K562 (cell line): Measurements from ENCODE around the gene PACRG. TPM values are rescaled to one million over a fixed set of nuclear protein-coding genes. Genes with fewer than 3 reads are reported as not detected.

Experiments
- ATAC-seq: fragments of 200-7000 bp; cut with Tn5 transposase; 3 replicates; pipeline ENCODE4 v1.9.1; 2020; ENCODE audit warnings: moderate library complexity
- BruUV-seq: library from RNA; stranded (reverse); fragments of 400-500 nt; replicated peaks from 2 replicates; lab custom pipeline; 2021; lab: Mats Ljungman, UMichigan
- CTCF ChIA-PET: fragments of 300-600 bp; formaldehyde crosslinking; extraction: SDS; loops from one replicate; lab custom pipeline; 2021; ENCODE audit warnings: low intra/inter-chr PET ratio; lab: Yijun Ruan, JAX
- POLR2A ChIA-PET: fragments of 300-600, 350-650 bp; sonication (Branson Sonifier 250); formaldehyde crosslinking; extraction: SDS; loops from one replicate; lab custom pipeline; 2021; ENCODE audit warnings: antibody characterized with exemption, inconsistent platforms; lab: Yijun Ruan, JAX
- DNase-seq, 4 experiments: peaks; one replicate each; pipeline versions ENCODE4 v3.0.0 to v3.0.0-alpha.2; 2011 to 2018; ENCODE audit warnings: low spot score in 3 of 4, mixed read lengths in 3 of 4; ENCODE audit errors: extremely low read depth in 1 of 4
- FAIRE-seq: peaks from 2 replicates; lab custom pipeline; 2011; peaks lifted over from hg19 to GRCh38; lab: Jason Lieb, UNC
- H2AFZ ChIP-seq: 2 replicates; pipeline ENCODE4 v1.6.0; 2011; ENCODE audit warnings: low read depth, low read length, control low read depth, inconsistent platforms
- H3K27ac ChIP-seq: fragments of 200-600 bp; 3 replicates; pipeline ENCODE4 v1.8.0; 2011; ENCODE audit warnings: low read depth, mild to moderate bottlenecking, control low read depth, inconsistent platforms, low read length, moderate library complexity, mixed read lengths; ENCODE audit errors: extremely low read depth
- H3K27me3 ChIP-seq, 2 experiments: fragments of 300-600 bp in 1 of 2; 2 replicates in 1 of 2; 3 replicates in 1 of 2; pipeline versions ENCODE4 v1.6.0 to v1.8.0; 2011; ENCODE audit warnings: inconsistent platforms in 2 of 2, low read length in 2 of 2, mild to moderate bottlenecking in 1 of 2, mixed read lengths in 1 of 2, moderate library complexity in 1 of 2; ENCODE audit not compliant: control insufficient read depth in 2 of 2, insufficient read depth in 2 of 2
- H3K36me3 ChIP-seq: fragments of 300-600 bp; 3 replicates; pipeline ENCODE4 v1.8.0; 2011; ENCODE audit warnings: mild to moderate bottlenecking, low read length, inconsistent platforms; ENCODE audit not compliant: control insufficient read depth, insufficient read depth
- H3K4me1 ChIP-seq, 2 experiments: fragments of 200-600 bp in 1 of 2; replicated peaks in 1 of 2; 2 replicates in 1 of 2; 3 replicates in 1 of 2; pipeline versions ENCODE4 v1.5.1 to v1.8.0; 2011; ENCODE audit warnings: inconsistent platforms in 2 of 2, low read length in 2 of 2, mild to moderate bottlenecking in 1 of 2, mixed read lengths in 1 of 2, moderate library complexity in 1 of 2; ENCODE audit not compliant: control insufficient read depth in 2 of 2, insufficient read depth in 2 of 2
- H3K4me2 ChIP-seq: 2 replicates; pipeline ENCODE4 v1.6.1; 2011; ENCODE audit warnings: low read length, control low read depth, inconsistent platforms, mixed read lengths; ENCODE audit not compliant: insufficient read depth
- H3K4me3 ChIP-seq: fragments of 200-600 bp; sonication (generic), shearing (Covaris generic); 2 replicates; pipeline ENCODE4 v1.5.1; 2016; ENCODE audit warnings: control low read depth, inconsistent platforms
- H3K79me2 ChIP-seq: fragments of 200-600 bp; 3 replicates; pipeline ENCODE4 v1.8.0; 2011; ENCODE audit warnings: low read length, inconsistent platforms; ENCODE audit not compliant: control insufficient read depth, insufficient read depth
- H3K9ac ChIP-seq, 2 experiments: 2 replicates each; pipeline versions ENCODE4 v1.6.0 to v1.6.1; 2011; ENCODE audit warnings: low read depth in 2 of 2, low read length in 2 of 2, control low read depth in 1 of 2, inconsistent platforms in 1 of 2, mild to moderate bottlenecking in 1 of 2, mixed read lengths in 1 of 2; ENCODE audit not compliant: insufficient read depth in 1 of 2
- H3K9me1 ChIP-seq: one replicate; pipeline ENCODE4 v1.6.0; 2011; ENCODE audit warnings: inconsistent platforms, mild to moderate bottlenecking, low read length, moderate library complexity; ENCODE audit not compliant: control insufficient read depth, insufficient read depth
- H3K9me3 ChIP-seq: replicated peaks from 2 replicates; pipeline ENCODE4 v1.5.1; 2011; ENCODE audit warnings: low read depth, low read length, inconsistent platforms; ENCODE audit not compliant: control insufficient read depth, insufficient read depth
- H4K20me1 ChIP-seq: replicated peaks from 2 replicates; pipeline ENCODE4 v1.6.1; 2011; ENCODE audit warnings: low read length, inconsistent platforms, mixed read lengths; ENCODE audit not compliant: control insufficient read depth, insufficient read depth
- EWSR1 ChIP-seq: fragments of 450-650 bp; IDR thresholded peaks from 2 replicates; pipeline ENCODE4 v1.6.1; 2018; ENCODE audit warnings: borderline replicate concordance, mild to moderate bottlenecking, low read depth, moderate library complexity; ENCODE audit not compliant: partially characterized antibody
- GABPB1 ChIP-seq: sonication (generic); formaldehyde crosslinking; IDR thresholded peaks from 2 replicates; pipeline ENCODE4 v1.8.0; 2022; ENCODE audit warnings: mild to moderate bottlenecking, missing genetic modification reagents
- GATA2 ChIP-seq: sonication (generic); formaldehyde crosslinking; IDR thresholded peaks from 2 replicates; pipeline ENCODE4 v1.4.0; 2020; ENCODE audit warnings: mild to moderate bottlenecking, missing genetic modification reagents
- GTF2E2 ChIP-seq: fragments of 200-800 bp; sonication (Bioruptor generic); IDR thresholded peaks from 2 replicates; pipeline ENCODE4 v1.6.1; 2016; ENCODE audit warnings: missing genetic modification characterization, missing compliant biosample characterization
- NKRF ChIP-seq: fragments of 450-650 bp; IDR thresholded peaks from 2 replicates; pipeline ENCODE4 v1.6.1; 2016; ENCODE audit warnings: borderline replicate concordance
- PATZ1 ChIP-seq: fragments of 250-450 bp; sonication (Bioruptor Pico); IDR thresholded peaks from 2 replicates; pipeline ENCODE4 v1.5.0; 2020; ENCODE audit warnings: mild to moderate bottlenecking, borderline replicate concordance
- RFX5 ChIP-seq: IDR thresholded peaks from 2 replicates; pipeline ENCODE4 v1.6.1; 2011; ENCODE audit warnings: low read depth, mild to moderate bottlenecking, improper control_type of control experiment, low read length
- TAF7 ChIP-seq: fragments of 450-650 bp; IDR thresholded peaks from 2 replicates; pipeline ENCODE4 v1.6.1; 2016; ENCODE audit warnings: missing genetic modification characterization, missing compliant biosample characterization
- ZNF778 ChIP-seq: fragments of 450-650 bp; formaldehyde crosslinking; IDR thresholded peaks from 2 replicates; pipeline ENCODE4 v1.4.0; 2020; ENCODE audit warnings: mild to moderate bottlenecking, moderate library complexity
- ZNF79 ChIP-seq: fragments of 250-450 bp; sonication (Bioruptor Pico); IDR thresholded peaks from 2 replicates; pipeline ENCODE4 v1.4.0; 2020; ENCODE audit warnings: low read depth, mild to moderate bottlenecking, moderate library complexity
- in situ Hi-C: fragments of 300-500 bp; cut with MboI; formaldehyde crosslinking; loops from 4 replicates; pipeline ENCODE4 v1.15.0; 2018; ENCODE audit warnings: inconsistent platforms, mixed read lengths
- intact Hi-C: fragments of 100-400 bp; cut with micrococcal nuclease; formaldehyde crosslinking; loops from 2 replicates; pipeline ENCODE4 v1.14.2; 2022
- polyA plus RNA-seq, 8 experiments: library from polyadenylated mRNA; depleted of rRNA in 4 of 8; stranded (reverse) in 5 of 8; unstranded in 3 of 8; fragments of >200 nt; fragmentation: Nextera tagmentation in 2 of 8; fragmentation: Illumina TruSeq in 1 of 8; extraction: Ambion mirVana in 2 of 8; extraction: Trizol in 1 of 8; gene quantifications; 2 replicates each; pipeline versions ENCODE4 v1.2.1 to v1.2.3, GENCODE V29; 2011 to 2014; ENCODE audit warnings: inconsistent platforms in 1 of 8, missing spikeins in 1 of 8
- total RNA-seq, 7 experiments: library from RNA; depleted of rRNA in 6 of 7; stranded (reverse); fragments of >200 nt in 6 of 7; fragmentation: Illumina TruSeq in 2 of 7; extraction: Trizol in 2 of 7; gene quantifications; 2 replicates each; pipeline versions ENCODE4 v1.2.1 to v1.2.3, GENCODE V29; 2011 to 2021; ENCODE audit warnings: low replicate concordance in 1 of 7
- TF ChIP-seq, protein P1 (sequence below): fragments of 250-450 bp; sonication (Bioruptor Pico); IDR thresholded peaks from 2 replicates; pipeline ENCODE4 v1.5.1; 2021; ENCODE audit warnings: mild to moderate bottlenecking
- TF ChIP-seq, protein P2 (sequence below): fragments of 250-450 bp; sonication (Bioruptor Pico); IDR thresholded peaks from 2 replicates; pipeline ENCODE4 v1.4.0; 2020

Gene PACRG
- total and polyA plus RNA-seq, 9 of the 15 experiments (the other 6 are each of a cell fraction or from before 2014, with no cell fraction given) = 0.04 TPM; not detected in 8

DNA sequence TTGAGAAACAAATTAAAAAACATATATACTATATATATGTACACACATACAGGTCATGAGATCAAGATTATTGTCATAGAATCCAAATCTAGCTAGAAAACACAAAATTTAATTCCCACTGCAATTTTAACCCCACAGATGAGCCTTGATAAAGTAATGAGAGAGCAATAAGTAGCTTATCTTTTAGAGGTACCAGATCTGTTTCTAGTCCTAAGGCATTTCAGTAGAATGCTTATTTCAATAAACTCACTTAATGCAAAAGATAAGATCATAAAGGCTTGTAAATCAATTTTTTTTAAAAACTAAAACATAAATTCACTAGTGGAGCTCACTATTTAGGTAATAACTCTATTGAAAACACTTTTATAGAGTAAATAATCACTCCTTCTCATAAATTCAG is 47.4 kb upstream of the PACRG start:
- POLR2A ChIA-PET = no interaction called here
- H3K27ac ChIP-seq = no peak overlapping the region
- TF ChIP-seq RFX5 = no peak
- TF ChIP-seq, protein P1, sequence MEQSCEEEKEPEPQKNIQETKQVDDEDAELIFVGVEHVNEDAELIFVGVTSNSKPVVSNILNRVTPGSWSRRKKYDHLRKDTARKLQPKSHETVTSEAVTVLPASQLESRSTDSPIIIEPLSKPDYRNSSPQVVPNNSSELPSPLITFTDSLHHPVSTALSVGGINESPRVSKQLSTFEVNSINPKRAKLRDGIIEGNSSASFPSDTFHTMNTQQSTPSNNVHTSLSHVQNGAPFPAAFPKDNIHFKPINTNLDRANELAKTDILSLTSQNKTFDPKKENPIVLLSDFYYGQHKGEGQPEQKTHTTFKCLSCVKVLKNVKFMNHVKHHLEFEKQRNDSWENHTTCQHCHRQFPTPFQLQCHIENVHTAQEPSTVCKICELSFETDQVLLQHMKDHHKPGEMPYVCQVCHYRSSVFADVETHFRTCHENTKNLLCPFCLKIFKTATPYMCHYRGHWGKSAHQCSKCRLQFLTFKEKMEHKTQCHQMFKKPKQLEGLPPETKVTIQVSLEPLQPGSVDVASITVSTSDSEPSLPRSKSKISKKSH (CRISPR knock-in tag) = no peak
- TF ChIP-seq ZNF778 (CRISPR knock-in tag) = no peak
- TF ChIP-seq TAF7 (tag) = no peak
- TF ChIP-seq GATA2 (CRISPR knock-in tag) = no peak
- TF ChIP-seq PATZ1 (CRISPR knock-in tag) = no peak
- no peak for TF ChIP-seq ZNF79 (CRISPR knock-in tag)
- no peak for TF ChIP-seq GTF2E2 (tag)
- TF ChIP-seq EWSR1 = no peak
- TF ChIP-seq, protein P2, sequence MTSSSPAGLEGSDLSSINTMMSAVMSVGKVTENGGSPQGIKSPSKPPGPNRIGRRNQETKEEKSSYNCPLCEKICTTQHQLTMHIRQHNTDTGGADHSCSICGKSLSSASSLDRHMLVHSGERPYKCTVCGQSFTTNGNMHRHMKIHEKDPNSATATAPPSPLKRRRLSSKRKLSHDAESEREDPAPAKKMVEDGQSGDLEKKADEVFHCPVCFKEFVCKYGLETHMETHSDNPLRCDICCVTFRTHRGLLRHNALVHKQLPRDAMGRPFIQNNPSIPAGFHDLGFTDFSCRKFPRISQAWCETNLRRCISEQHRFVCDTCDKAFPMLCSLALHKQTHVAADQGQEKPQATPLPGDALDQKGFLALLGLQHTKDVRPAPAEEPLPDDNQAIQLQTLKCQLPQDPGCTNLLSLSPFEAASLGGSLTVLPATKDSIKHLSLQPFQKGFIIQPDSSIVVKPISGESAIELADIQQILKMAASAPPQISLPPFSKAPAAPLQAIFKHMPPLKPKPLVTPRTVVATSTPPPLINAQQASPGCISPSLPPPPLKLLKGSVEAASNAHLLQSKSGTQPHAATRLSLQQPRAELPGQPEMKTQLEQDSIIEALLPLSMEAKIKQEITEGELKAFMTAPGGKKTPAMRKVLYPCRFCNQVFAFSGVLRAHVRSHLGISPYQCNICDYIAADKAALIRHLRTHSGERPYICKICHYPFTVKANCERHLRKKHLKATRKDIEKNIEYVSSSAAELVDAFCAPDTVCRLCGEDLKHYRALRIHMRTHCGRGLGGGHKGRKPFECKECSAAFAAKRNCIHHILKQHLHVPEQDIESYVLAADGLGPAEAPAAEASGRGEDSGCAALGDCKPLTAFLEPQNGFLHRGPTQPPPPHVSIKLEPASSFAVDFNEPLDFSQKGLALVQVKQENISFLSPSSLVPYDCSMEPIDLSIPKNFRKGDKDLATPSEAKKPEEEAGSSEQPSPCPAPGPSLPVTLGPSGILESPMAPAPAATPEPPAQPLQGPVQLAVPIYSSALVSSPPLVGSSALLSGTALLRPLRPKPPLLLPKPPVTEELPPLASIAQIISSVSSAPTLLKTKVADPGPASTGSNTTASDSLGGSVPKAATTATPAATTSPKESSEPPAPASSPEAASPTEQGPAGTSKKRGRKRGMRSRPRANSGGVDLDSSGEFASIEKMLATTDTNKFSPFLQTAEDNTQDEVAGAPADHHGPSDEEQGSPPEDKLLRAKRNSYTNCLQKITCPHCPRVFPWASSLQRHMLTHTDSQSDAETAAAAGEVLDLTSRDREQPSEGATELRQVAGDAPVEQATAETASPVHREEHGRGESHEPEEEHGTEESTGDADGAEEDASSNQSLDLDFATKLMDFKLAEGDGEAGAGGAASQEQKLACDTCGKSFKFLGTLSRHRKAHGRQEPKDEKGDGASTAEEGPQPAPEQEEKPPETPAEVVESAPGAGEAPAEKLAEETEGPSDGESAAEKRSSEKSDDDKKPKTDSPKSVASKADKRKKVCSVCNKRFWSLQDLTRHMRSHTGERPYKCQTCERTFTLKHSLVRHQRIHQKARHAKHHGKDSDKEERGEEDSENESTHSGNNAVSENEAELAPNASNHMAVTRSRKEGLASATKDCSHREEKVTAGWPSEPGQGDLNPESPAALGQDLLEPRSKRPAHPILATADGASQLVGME = no peak
- TF ChIP-seq NKRF = no peak
- TF ChIP-seq GABPB1 (CRISPR knock-in tag) = no peak

More for the DNA sequence above, 47.4 kb upstream of the PACRG start:
- BruUV-seq = no TSS peak
- Histone ChIP-seq H3K4me3 (no peak overlapping the region), H3K79me2 (no peaks in the 10 kb centered on the region), H3K27me3 (no peaks in the 10 kb centered on the region), H3K36me3 (no peaks in the 10 kb centered on the region), H2AFZ (no peak overlapping the region), H3K9me1 (no peaks in the 10 kb centered on the region), H4K20me1 (no peaks in the 10 kb centered on the region), H3K9me3 (no peaks in the 10 kb centered on the region), H3K4me1 (no peaks in the 10 kb centered on the region), H3K4me2 (no peak overlapping the region), H3K9ac (no peak overlapping the region)
- no peak for FAIRE-seq
- CTCF ChIA-PET = no interaction called here
- intact Hi-C loops = no loop called here
- in situ Hi-C loops = no loop called here
- ATAC-seq = no peak
- DNase-seq = no peak
